Nephron progenitor cell (in vitro differentiated cells): Measurements from ENCODE around the gene ATP5F1C.

ENCODE experiments used
- DNase-seq: peaks from one replicate; pipeline ENCODE4 v3.0.0; 2021
- H3K27ac Mint-ChIP-seq: 2 replicates; pipeline ENCODE4 v1.8.0; 2021; ENCODE audit warnings: mild to moderate bottlenecking, moderate library complexity, mixed read lengths
- H3K27me3 Mint-ChIP-seq: 2 replicates; pipeline ENCODE4 v1.8.0; 2021; ENCODE audit warnings: mild to moderate bottlenecking, low read depth, mixed read lengths; ENCODE audit not compliant: poor library complexity
- H3K36me3 Mint-ChIP-seq: 2 replicates; pipeline ENCODE4 v1.8.0; 2021; ENCODE audit warnings: low read depth, mixed read lengths
- H3K4me1 Mint-ChIP-seq: 2 replicates; pipeline ENCODE4 v1.8.0; 2021; ENCODE audit warnings: mixed read lengths
- H3K4me3 Mint-ChIP-seq: 2 replicates; pipeline ENCODE4 v1.8.0; 2021; ENCODE audit warnings: mild to moderate bottlenecking, moderate library complexity, mixed read lengths
- H3K9me3 Mint-ChIP-seq: 2 replicates; pipeline ENCODE4 v1.8.0; 2021; ENCODE audit warnings: mild to moderate bottlenecking, moderate library complexity, mixed read lengths
- TF ChIP-seq, protein P1 (sequence below): fragments of 200-600 bp; sonication (generic); IDR thresholded peaks from 2 replicates; pipeline ENCODE4 v1.5.0; 2021; ENCODE audit warnings: antibody characterized with exemption

The ATP5F1C gene

GRCh38 chr10:7755103-7755502 lies 32.9 kb upstream of the ATP5F1C start:
- H3K27ac Mint-ChIP-seq: no peak overlapping the region

GRCh38 chr10:7756360-7756992 lies 31.5 kb upstream of the ATP5F1C start:
- Mint-ChIP-seq H3K4me1 (no peaks in the 10 kb centered on the region), H3K27ac (no peak overlapping the region), H3K4me3 (no peak overlapping the region), H3K27me3 (no peaks in the 10 kb centered on the region), H3K9me3 (peaks cover 4% of the 10 kb centered on the region), H3K36me3 (peaks cover 86% of the 10 kb centered on the region)
- TF ChIP-seq, protein P1, sequence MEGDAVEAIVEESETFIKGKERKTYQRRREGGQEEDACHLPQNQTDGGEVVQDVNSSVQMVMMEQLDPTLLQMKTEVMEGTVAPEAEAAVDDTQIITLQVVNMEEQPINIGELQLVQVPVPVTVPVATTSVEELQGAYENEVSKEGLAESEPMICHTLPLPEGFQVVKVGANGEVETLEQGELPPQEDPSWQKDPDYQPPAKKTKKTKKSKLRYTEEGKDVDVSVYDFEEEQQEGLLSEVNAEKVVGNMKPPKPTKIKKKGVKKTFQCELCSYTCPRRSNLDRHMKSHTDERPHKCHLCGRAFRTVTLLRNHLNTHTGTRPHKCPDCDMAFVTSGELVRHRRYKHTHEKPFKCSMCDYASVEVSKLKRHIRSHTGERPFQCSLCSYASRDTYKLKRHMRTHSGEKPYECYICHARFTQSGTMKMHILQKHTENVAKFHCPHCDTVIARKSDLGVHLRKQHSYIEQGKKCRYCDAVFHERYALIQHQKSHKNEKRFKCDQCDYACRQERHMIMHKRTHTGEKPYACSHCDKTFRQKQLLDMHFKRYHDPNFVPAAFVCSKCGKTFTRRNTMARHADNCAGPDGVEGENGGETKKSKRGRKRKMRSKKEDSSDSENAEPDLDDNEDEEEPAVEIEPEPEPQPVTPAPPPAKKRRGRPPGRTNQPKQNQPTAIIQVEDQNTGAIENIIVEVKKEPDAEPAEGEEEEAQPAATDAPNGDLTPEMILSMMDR: peak; percentile 23
- no peak for DNase-seq

More at GRCh38 chr10:7755103-7755502, 32.9 kb upstream of the ATP5F1C start:
- Mint-ChIP-seq H3K27me3 (no peaks in the 10 kb centered on the region), H3K9me3 (peaks cover 4% of the 10 kb centered on the region), H3K36me3 (peaks cover 76% of the 10 kb centered on the region), H3K4me1 (no peaks in the 10 kb centered on the region), H3K4me3 (no peak overlapping the region)
- no peak for DNase-seq
- TF ChIP-seq, protein P1: no peak

- Mint-ChIP-seq H3K4me1 (no peaks in the 10 kb centered on the region), H3K36me3 (peaks cover 70% of the 10 kb centered on the region), H3K4me3 (no peak overlapping the region), H3K9me3 (no peaks in the 10 kb centered on the region), H3K27ac (no peak overlapping the region), H3K27me3 (peaks cover 2% of the 10 kb centered on the region)
- TF ChIP-seq, protein P1: no peak
- DNase-seq: no peak
Measured at GRCh38 chr10:7763929-7764328, 24.0 kb upstream of the ATP5F1C start.

- no peak overlapping the region for H3K4me3 Mint-ChIP-seq
- TF ChIP-seq, protein P1: no peak
- H3K36me3 Mint-ChIP-seq: peaks cover 70% of the 10 kb centered on the region
- no peak for DNase-seq
- H3K9me3 Mint-ChIP-seq: no peaks in the 10 kb centered on the region
- H3K27ac Mint-ChIP-seq: no peak overlapping the region
- no peaks in the 10 kb centered on the region for H3K4me1 Mint-ChIP-seq
- peaks cover 2% of the 10 kb centered on the region for H3K27me3 Mint-ChIP-seq
Measured at GRCh38 chr10:7766241-7766640, 21.7 kb upstream of the ATP5F1C start.

DNA sequence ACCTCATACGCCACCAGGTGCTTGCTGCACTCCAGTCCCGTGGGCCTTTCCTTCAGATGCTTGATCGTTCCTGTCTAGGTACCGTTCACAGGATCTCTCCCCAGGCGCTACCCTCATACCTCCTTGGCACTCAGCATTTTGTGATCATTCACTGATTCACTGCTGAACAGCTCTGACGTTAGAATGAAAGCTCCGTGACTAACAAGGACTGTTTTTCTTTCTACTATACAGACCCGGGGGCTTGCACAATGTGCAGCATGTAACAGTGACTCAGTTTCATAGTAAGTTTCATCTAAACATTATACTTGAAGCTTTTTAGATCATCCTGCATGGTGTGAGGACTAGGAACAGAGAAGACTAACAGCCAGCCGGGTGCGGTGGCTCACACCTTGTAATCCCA lies 20.8 kb upstream of the ATP5F1C start:
- TF ChIP-seq, protein P1: no peak
- Mint-ChIP-seq H3K36me3 (peaks cover 63% of the 10 kb centered on the region), H3K4me3 (no peak overlapping the region), H3K27me3 (peaks cover 2% of the 10 kb centered on the region), H3K27ac (no peak overlapping the region), H3K9me3 (no peaks in the 10 kb centered on the region), H3K4me1 (no peaks in the 10 kb centered on the region)
- no peak for DNase-seq

DNA sequence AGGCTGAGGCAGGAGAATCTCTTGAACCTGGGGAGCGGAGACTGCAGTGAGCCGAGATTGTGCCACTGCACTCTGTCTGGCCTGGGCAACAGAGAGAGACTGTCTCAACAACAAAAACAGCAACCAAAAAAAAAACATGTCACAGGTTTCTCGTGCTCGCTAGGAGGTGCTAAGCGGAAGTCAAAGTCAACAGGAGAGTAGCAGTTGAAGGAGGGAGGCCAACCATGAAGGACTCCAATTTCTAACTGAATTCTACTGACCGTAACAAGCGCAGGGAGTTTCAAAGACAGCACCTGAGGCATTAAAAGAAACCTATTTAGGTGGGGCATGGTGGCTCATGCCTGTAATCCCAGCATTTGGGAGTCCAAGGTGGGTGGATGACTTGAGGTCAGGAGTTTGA lies 19.6 kb upstream of the ATP5F1C start:
- TF ChIP-seq, protein P1: no peak
- Mint-ChIP-seq H3K4me3 (no peak overlapping the region), H3K27ac (no peak overlapping the region), H3K36me3 (peaks cover 61% of the 10 kb centered on the region), H3K4me1 (no peaks in the 10 kb centered on the region), H3K9me3 (no peaks in the 10 kb centered on the region), H3K27me3 (peaks cover 2% of the 10 kb centered on the region)
- DNase-seq: no peak
